ENCODE measurements around the gene STRA6.

The STRA6 gene

DNA sequence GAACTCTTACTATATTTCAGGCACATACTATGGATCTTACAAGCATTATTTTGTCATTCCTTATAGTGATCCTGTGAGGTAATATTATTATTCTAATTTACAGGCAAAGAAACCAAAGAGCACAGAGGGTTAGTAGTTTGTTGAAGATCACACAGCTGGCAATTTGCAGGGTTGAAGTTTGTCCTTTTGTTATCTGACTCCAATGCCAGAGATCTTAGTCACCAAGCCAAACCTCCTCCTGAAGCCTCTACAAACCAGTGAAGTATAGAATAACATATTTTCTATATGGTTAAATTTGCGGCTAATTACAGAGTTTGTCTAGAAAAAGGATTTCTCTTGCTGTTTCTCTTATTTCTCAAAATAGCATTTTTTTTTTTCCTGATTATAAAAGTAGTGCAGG lies 61.0 kb downstream of the STRA6 start:
- H3K4me1 ChIP-seq (ENCODE audit: control insufficient read depth, insufficient read depth, low read length, poor library complexity, severe bottlenecking): peaks cover 5% of the 10 kb centered on the region
- no peaks in the 10 kb centered on the region for H3K36me3 ChIP-seq (ENCODE audit: control insufficient read depth, insufficient read depth, low read length)
- no peak overlapping the region for H3K27ac ChIP-seq (ENCODE audit: insufficient read depth, low read length, poor library complexity, severe bottlenecking)
- H3K4me3 ChIP-seq (ENCODE audit: insufficient read depth, low read depth, low read length, poor library complexity, severe bottlenecking): no peak overlapping the region
- no peak for DNase-seq
- H3K9me3 ChIP-seq (ENCODE audit: control insufficient read depth, low read length): no peaks in the 10 kb centered on the region
- peaks cover 9% of the 10 kb centered on the region for H3K27me3 ChIP-seq (replicated peaks; ENCODE audit: control insufficient read depth, insufficient read depth, low read length, poor library complexity, severe bottlenecking)

DNA sequence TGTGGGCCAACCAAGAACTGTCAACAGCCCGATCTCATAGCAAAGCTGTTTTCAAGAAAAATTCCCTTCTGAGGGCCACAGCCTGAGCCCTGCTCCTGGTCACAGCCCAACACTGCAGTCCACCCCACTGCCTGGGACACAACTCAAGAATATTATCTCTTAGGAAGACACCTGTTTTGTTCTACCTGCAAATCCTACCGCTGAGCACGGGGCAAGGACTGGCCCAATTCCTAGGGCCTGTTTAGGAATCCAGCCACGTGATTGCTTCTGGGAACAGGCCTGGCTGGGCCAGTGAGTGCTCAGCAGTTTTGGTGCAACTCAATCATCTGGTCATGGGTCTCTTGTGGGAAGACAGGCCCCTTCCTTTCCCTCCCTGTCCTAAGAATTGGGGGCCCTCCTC lies 63.9 kb downstream of the STRA6 start:
- H3K4me1 ChIP-seq (ENCODE audit: control insufficient read depth, insufficient read depth, low read length, poor library complexity, severe bottlenecking): peaks cover 12% of the 10 kb centered on the region
- no peaks in the 10 kb centered on the region for H3K36me3 ChIP-seq (ENCODE audit: control insufficient read depth, insufficient read depth, low read length)
- DNase-seq: no peak
- peaks cover 22% of the 10 kb centered on the region for H3K27me3 ChIP-seq (replicated peaks; ENCODE audit: control insufficient read depth, insufficient read depth, low read length, poor library complexity, severe bottlenecking)
- H3K9me3 ChIP-seq (ENCODE audit: control insufficient read depth, low read length): no peaks in the 10 kb centered on the region
- no peak overlapping the region for H3K4me3 ChIP-seq (ENCODE audit: insufficient read depth, low read depth, low read length, poor library complexity, severe bottlenecking)
- H3K27ac ChIP-seq (ENCODE audit: insufficient read depth, low read length, poor library complexity, severe bottlenecking): no peak overlapping the region

DNA sequence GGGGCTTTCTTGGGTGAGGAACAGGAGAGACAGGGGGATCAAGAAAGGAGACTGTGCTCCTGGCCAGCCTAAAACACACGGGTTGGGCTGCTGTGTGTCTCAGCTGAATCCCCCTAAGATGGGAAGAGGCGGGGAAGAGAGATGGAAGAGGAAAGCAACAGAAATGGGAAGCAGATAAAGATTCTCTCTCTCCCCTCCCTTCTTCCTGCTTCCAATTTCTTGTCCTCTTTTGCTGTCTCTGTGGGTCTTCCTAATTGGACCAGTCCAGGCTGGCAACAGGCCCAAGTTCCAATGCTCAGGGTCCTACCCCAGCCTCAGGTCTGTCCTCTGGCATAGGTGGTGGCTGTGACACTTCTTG lies 65.1 kb downstream of the STRA6 start:
- peaks cover 22% of the 10 kb centered on the region for H3K27me3 ChIP-seq (replicated peaks; ENCODE audit: control insufficient read depth, insufficient read depth, low read length, poor library complexity, severe bottlenecking)
- no peak overlapping the region for H3K27ac ChIP-seq (ENCODE audit: insufficient read depth, low read length, poor library complexity, severe bottlenecking)
- peaks cover 12% of the 10 kb centered on the region for H3K4me1 ChIP-seq (ENCODE audit: control insufficient read depth, insufficient read depth, low read length, poor library complexity, severe bottlenecking)
- H3K36me3 ChIP-seq (ENCODE audit: control insufficient read depth, insufficient read depth, low read length): no peaks in the 10 kb centered on the region
- no peak overlapping the region for H3K4me3 ChIP-seq (ENCODE audit: insufficient read depth, low read depth, low read length, poor library complexity, severe bottlenecking)
- no peaks in the 10 kb centered on the region for H3K9me3 ChIP-seq (ENCODE audit: control insufficient read depth, low read length)
- DNase-seq: no peak

DNA sequence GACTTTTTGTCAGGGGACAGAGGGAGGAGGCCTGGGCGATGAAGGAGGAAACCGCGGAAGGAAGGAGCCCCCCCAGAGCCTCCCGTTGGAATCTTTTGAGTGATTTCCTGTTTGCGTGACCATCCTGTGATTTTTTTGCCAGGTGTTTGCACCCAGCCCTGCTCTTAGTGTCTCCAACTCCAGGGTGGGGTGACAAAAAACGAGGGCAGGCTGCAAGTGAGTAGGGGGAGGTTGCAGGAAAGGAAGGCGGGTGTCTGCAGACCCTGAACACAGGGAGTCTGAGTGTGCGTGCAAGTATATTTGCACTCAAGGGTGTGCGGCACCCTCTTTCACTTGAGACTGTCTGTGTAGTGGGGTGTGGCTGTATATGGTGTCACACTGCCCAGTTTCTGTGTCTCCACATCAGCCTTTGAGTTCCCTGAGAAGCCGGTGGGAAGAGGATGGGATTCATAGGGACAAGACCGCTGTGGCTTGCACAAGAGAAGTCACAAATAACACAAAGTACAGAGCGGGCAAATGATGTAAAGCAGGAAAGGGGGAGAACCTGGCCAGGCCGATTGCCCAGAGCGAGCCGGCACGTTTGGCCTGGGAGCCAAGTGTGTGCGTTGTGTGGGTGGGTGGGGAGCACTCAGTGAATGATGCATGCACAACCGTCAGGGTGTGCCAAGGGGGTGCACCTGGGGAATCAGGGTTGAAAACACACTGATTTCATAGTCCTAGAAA lies 65.6 kb downstream of the STRA6 start:
- DNase-seq: no peak
- Histone ChIP-seq H3K36me3 (ENCODE audit: control insufficient read depth, insufficient read depth, low read length) (no peaks in the 10 kb centered on the region), H3K27ac (ENCODE audit: insufficient read depth, low read length, poor library complexity, severe bottlenecking) (no peak overlapping the region), H3K27me3 (replicated peaks; ENCODE audit: control insufficient read depth, insufficient read depth, low read length, poor library complexity, severe bottlenecking) (peaks cover 22% of the 10 kb centered on the region), H3K4me1 (ENCODE audit: control insufficient read depth, insufficient read depth, low read length, poor library complexity, severe bottlenecking) (peaks cover 12% of the 10 kb centered on the region), H3K9me3 (ENCODE audit: control insufficient read depth, low read length) (no peaks in the 10 kb centered on the region), H3K4me3 (ENCODE audit: insufficient read depth, low read depth, low read length, poor library complexity, severe bottlenecking) (no peak overlapping the region)

DNA sequence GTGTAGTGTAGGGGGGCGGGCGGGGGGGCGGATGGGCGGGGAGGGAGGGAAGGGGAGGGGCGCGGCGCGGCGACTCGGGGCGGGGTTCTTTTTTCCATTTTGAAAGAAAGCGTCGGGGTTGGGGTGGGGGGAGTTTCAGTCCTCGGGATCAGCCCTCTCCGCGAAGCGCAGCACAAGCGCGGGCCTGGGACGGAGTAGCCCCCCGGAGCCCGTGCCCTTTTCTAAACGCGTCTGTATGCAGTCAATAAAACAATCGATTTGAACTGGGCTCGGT lies 66.1 kb downstream of the STRA6 start:
- no peak overlapping the region for H3K27ac ChIP-seq (ENCODE audit: insufficient read depth, low read length, poor library complexity, severe bottlenecking)
- no peaks in the 10 kb centered on the region for H3K9me3 ChIP-seq (ENCODE audit: control insufficient read depth, low read length)
- DNase-seq: no peak
- H3K4me1 ChIP-seq (ENCODE audit: control insufficient read depth, insufficient read depth, low read length, poor library complexity, severe bottlenecking): peaks cover 12% of the 10 kb centered on the region
- no peaks in the 10 kb centered on the region for H3K36me3 ChIP-seq (ENCODE audit: control insufficient read depth, insufficient read depth, low read length)
- peaks cover 22% of the 10 kb centered on the region for H3K27me3 ChIP-seq (replicated peaks; ENCODE audit: control insufficient read depth, insufficient read depth, low read length, poor library complexity, severe bottlenecking)
- no peak overlapping the region for H3K4me3 ChIP-seq (ENCODE audit: insufficient read depth, low read depth, low read length, poor library complexity, severe bottlenecking)

DNA sequence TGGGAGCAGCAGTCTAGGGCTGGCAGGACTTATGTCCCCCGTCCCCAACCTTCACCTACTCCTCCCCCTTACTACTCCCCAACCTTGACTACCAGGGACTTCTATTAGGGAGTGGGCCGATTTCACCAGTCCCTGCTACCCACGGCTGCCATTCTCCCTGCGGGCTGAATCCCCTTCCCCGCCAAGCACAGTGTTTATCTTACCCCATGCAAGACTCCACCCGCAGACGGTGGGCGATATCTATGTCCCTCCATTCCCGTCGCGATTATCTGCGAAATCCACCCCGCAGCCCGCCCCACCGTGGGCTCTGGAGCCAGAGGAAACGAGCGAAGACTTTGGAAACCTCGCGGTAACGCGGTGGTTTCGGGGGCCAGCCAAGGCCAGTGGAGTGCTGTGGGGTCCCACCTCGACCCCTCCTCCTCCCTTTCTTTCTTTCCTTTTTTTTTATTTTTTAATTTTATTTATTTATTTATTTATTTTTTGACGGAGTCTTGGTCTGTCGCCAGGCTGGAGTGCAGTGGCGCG lies 67.5 kb downstream of the STRA6 start:
- Histone ChIP-seq H3K9me3 (ENCODE audit: control insufficient read depth, low read length) (no peaks in the 10 kb centered on the region), H3K4me3 (ENCODE audit: insufficient read depth, low read depth, low read length, poor library complexity, severe bottlenecking) (no peak overlapping the region), H3K27me3 (replicated peaks; ENCODE audit: control insufficient read depth, insufficient read depth, low read length, poor library complexity, severe bottlenecking) (peaks cover 31% of the 10 kb centered on the region), H3K36me3 (ENCODE audit: control insufficient read depth, insufficient read depth, low read length) (no peaks in the 10 kb centered on the region), H3K4me1 (ENCODE audit: control insufficient read depth, insufficient read depth, low read length, poor library complexity, severe bottlenecking) (peaks cover 12% of the 10 kb centered on the region), H3K27ac (ENCODE audit: insufficient read depth, low read length, poor library complexity, severe bottlenecking) (no peak overlapping the region)
- DNase-seq: no peak

DNA sequence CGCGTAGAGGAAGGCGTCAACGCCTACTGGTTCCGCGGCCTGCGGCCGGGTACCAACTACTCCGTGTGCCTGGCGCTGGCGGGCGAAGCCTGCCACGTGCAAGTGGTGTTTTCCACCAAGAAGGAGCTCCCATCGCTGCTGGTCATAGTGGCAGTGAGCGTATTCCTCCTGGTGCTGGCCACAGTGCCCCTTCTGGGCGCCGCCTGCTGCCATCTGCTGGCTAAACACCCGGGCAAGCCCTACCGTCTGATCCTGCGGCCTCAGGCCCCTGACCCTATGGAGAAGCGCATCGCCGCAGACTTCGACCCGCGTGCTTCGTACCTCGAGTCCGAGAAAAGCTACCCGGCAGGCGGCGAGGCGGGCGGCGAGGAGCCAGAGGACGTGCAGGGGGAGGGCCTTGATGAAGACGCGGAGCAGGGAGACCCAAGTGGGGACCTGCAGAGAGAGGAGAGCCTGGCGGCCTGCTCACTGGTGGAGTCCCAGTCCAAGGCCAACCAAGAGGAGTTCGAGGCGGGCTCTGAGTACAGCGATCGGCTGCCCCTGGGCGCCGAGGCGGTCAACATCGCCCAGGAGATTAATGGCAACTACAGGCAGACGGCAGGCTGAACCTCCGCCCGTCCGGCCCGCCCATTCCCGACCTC lies 68.1 kb downstream of the STRA6 start:
- Histone ChIP-seq H3K27me3 (replicated peaks; ENCODE audit: control insufficient read depth, insufficient read depth, low read length, poor library complexity, severe bottlenecking) (peaks cover 34% of the 10 kb centered on the region), H3K9me3 (ENCODE audit: control insufficient read depth, low read length) (no peaks in the 10 kb centered on the region)

DNA sequence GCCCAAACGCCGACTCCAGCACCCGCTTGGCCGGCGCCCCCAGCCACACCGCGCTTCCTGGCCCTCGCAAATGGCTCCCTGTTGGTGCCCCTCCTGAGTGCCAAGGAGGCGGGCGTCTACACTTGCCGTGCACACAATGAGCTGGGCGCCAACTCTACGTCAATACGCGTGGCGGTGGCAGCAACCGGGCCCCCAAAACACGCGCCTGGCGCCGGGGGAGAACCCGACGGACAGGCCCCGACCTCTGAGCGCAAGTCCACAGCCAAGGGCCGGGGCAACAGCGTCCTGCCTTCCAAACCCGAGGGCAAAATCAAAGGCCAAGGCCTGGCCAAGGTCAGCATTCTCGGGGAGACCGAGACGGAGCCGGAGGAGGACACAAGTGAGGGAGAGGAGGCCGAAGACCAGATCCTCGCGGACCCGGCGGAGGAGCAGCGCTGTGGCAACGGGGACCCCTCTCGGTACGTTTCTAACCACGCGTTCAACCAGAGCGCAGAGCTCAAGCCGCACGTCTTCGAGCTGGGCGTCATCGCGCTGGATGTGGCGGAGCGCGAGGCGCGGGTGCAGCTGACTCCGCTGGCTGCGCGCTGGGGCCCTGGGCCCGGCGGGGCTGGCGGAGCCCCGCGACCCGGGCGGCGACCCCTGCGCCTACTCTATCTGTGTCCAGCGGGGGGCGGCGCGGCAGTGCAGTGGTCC lies 68.7 kb downstream of the STRA6 start:
- H3K27ac ChIP-seq (ENCODE audit: insufficient read depth, low read length, poor library complexity, severe bottlenecking): no peak overlapping the region
- no peak for DNase-seq
- H3K9me3 ChIP-seq (ENCODE audit: control insufficient read depth, low read length): no peaks in the 10 kb centered on the region
- peaks cover 41% of the 10 kb centered on the region for H3K27me3 ChIP-seq (replicated peaks; ENCODE audit: control insufficient read depth, insufficient read depth, low read length, poor library complexity, severe bottlenecking)
- no peak overlapping the region for H3K4me3 ChIP-seq (ENCODE audit: insufficient read depth, low read depth, low read length, poor library complexity, severe bottlenecking)
- H3K4me1 ChIP-seq (ENCODE audit: control insufficient read depth, insufficient read depth, low read length, poor library complexity, severe bottlenecking): peaks cover 22% of the 10 kb centered on the region
- no peaks in the 10 kb centered on the region for H3K36me3 ChIP-seq (ENCODE audit: control insufficient read depth, insufficient read depth, low read length)

More for the DNA sequence above, 68.1 kb downstream of the STRA6 start:
- peaks cover 15% of the 10 kb centered on the region for H3K4me1 ChIP-seq (ENCODE audit: control insufficient read depth, insufficient read depth, low read length, poor library complexity, severe bottlenecking)
- no peaks in the 10 kb centered on the region for H3K36me3 ChIP-seq (ENCODE audit: control insufficient read depth, insufficient read depth, low read length)
- H3K4me3 ChIP-seq (ENCODE audit: insufficient read depth, low read depth, low read length, poor library complexity, severe bottlenecking): no peak overlapping the region
- no peak overlapping the region for H3K27ac ChIP-seq (ENCODE audit: insufficient read depth, low read length, poor library complexity, severe bottlenecking)
- DNase-seq: no peak

DNA sequence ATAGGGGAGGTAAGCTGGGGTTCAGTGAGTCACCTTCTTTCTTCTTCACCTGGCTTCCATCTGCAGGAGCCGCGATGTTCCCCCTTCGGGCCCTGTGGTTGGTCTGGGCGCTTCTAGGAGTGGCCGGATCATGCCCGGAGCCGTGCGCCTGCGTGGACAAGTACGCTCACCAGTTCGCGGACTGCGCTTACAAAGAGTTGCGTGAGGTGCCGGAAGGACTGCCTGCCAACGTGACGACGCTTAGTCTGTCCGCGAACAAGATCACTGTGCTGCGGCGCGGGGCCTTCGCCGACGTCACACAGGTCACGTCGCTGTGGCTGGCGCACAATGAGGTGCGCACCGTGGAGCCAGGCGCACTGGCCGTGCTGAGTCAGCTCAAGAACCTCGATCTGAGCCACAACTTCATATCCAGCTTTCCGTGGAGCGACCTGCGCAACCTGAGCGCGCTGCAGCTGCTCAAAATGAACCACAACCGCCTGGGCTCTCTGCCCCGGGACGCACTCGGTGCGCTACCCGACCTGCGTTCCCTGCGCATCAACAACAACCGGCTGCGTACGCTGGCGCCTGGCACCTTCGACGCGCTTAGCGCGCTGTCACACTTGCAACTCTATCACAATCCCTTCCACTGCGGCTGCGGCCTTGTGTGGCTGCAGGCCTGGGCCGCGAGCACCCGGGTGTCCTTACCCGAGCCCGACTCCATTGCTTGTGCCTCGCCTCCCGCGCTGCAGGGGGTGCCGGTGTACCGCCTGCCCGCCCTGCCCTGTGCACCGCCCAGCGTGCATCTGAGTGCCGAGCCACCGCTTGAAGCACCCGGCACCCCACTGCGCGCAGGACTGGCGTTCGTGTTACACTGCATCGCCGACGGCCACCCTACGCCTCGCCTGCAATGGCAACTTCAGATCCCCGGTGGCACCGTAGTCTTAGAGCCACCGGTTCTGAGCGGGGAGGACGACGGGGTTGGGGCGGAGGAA lies 69.6 kb downstream of the STRA6 start:
- H3K9me3 ChIP-seq (ENCODE audit: control insufficient read depth, low read length): no peaks in the 10 kb centered on the region
- H3K4me1 ChIP-seq (ENCODE audit: control insufficient read depth, insufficient read depth, low read length, poor library complexity, severe bottlenecking): peaks cover 30% of the 10 kb centered on the region
- no peak overlapping the region for H3K27ac ChIP-seq (ENCODE audit: insufficient read depth, low read length, poor library complexity, severe bottlenecking)
- H3K4me3 ChIP-seq (ENCODE audit: insufficient read depth, low read depth, low read length, poor library complexity, severe bottlenecking): no peak overlapping the region
- no peaks in the 10 kb centered on the region for H3K36me3 ChIP-seq (ENCODE audit: control insufficient read depth, insufficient read depth, low read length)
- DNase-seq: no peak
- H3K27me3 ChIP-seq (replicated peaks; ENCODE audit: control insufficient read depth, insufficient read depth, low read length, poor library complexity, severe bottlenecking): peaks cover 46% of the 10 kb centered on the region

Data from effector memory CD4-positive, alpha-beta T cell (primary cell).